Neural progenitor cell (in vitro differentiated cells): ENCODE measurements around the gene DBNDD1.

Source experiments
- EZH2 ChIP-seq: fragments of 200-600 bp; sonication (generic); IDR thresholded peaks from 2 replicates; pipeline ENCODE4 v1.6.1; 2017; ENCODE audit warnings: antibody characterized with exemption, mild to moderate bottlenecking, moderate library complexity
- EZH2phosphoT487 ChIP-seq: fragments of 200-600 bp; sonication (generic); IDR thresholded peaks from 2 replicates; pipeline ENCODE4 v1.6.1; 2017; ENCODE audit warnings: antibody characterized with exemption
- TF ChIP-seq, protein P1 (sequence below): fragments of 200-600 bp; sonication (generic); IDR thresholded peaks from 2 replicates; pipeline ENCODE4 v1.5.1; 2017; ENCODE audit warnings: antibody characterized with exemption, mild to moderate bottlenecking

GRCh38 chr16:89966756-89967155 is 52.5 kb downstream of the DBNDD1 start:
- TF ChIP-seq, protein P1, sequence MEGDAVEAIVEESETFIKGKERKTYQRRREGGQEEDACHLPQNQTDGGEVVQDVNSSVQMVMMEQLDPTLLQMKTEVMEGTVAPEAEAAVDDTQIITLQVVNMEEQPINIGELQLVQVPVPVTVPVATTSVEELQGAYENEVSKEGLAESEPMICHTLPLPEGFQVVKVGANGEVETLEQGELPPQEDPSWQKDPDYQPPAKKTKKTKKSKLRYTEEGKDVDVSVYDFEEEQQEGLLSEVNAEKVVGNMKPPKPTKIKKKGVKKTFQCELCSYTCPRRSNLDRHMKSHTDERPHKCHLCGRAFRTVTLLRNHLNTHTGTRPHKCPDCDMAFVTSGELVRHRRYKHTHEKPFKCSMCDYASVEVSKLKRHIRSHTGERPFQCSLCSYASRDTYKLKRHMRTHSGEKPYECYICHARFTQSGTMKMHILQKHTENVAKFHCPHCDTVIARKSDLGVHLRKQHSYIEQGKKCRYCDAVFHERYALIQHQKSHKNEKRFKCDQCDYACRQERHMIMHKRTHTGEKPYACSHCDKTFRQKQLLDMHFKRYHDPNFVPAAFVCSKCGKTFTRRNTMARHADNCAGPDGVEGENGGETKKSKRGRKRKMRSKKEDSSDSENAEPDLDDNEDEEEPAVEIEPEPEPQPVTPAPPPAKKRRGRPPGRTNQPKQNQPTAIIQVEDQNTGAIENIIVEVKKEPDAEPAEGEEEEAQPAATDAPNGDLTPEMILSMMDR: no peak
- TF ChIP-seq EZH2 (no peak), EZH2phosphoT487 (no peak)
